ENCODE data around the gene PTPN11. TPM values are rescaled to one million over a fixed set of nuclear protein-coding genes. Genes with fewer than 3 reads are reported as not detected.
"Not testable (repeated sequence)": the region's sequence is repeated elsewhere in the genome, so short reads cannot be mapped to it uniquely, and the experiment has no call there.

Gene PTPN11
- polyA plus RNA-seq, 1 donor from 2014 or later: 92.5 TPM

GRCh38 chr12:112517730-112518364, 99.1 kb downstream of the PTPN11 start:
- H3K36me3 ChIP-seq (ENCODE audit: insufficient read depth, low read length): no peaks in the 10 kb centered on the region
- no peaks in the 10 kb centered on the region for H4K20me1 ChIP-seq (ENCODE audit: insufficient read depth)
- no peaks in the 10 kb centered on the region for H3K27me3 ChIP-seq (ENCODE audit: insufficient read depth, low read depth, low read length)
- H3K4me2 ChIP-seq (ENCODE audit: low read length): no peak overlapping the region
- no peaks in the 10 kb centered on the region for H3K9me2 ChIP-seq (ENCODE audit: insufficient read depth, low read length)
- H3K9ac ChIP-seq (ENCODE audit: low read length): no peak overlapping the region
- H3F3A ChIP-seq (ENCODE audit: insufficient read depth, low read length, poor library complexity, severe bottlenecking): no peaks in the 10 kb centered on the region
- no peak overlapping the region for H2AFZ ChIP-seq (ENCODE audit: low read depth, low read length)
- TF ChIP-seq MXI1 (conservative IDR thresholded peaks at IDR 0.05; ENCODE audit: poor library complexity, severe bottlenecking) (no peak), POLR2AphosphoS5 (IDR thresholded peaks at IDR 0.05) (no peak), TAF1 (IDR thresholded peaks at IDR 0.05; ENCODE audit: low read depth) (no peak), REST (IDR thresholded peaks at IDR 0.05; ENCODE audit: borderline replicate concordance) (no peak), RAD21 (conservative IDR thresholded peaks at IDR 0.05) (no peak), CTCF (IDR thresholded peaks at IDR 0.05; ENCODE audit: poor library complexity, severe bottlenecking) (no peak), EP300 (conservative IDR thresholded peaks at IDR 0.05; ENCODE audit: poor library complexity, severe bottlenecking) (no peak), EZH2 (IDR thresholded peaks at IDR 0.05; ENCODE audit: borderline replicate concordance, insufficient read depth, low read length, poor library complexity, severe bottlenecking) (no peak), SMC3 (conservative IDR thresholded peaks at IDR 0.05; ENCODE audit: poor library complexity) (no peak)
- no peaks in the 10 kb centered on the region for H3K9me3 ChIP-seq (ENCODE audit: low read length)
- H3K79me2 ChIP-seq (replicated peaks; ENCODE audit: insufficient read depth, low read length): no peaks in the 10 kb centered on the region
- H3K27ac ChIP-seq (ENCODE audit: low read length): no peak overlapping the region
- no peak overlapping the region for H3K4me3 ChIP-seq (ENCODE audit: low read length)

- no peak overlapping the region for H3K4me2 ChIP-seq (ENCODE audit: low read length)
- no peak overlapping the region for H3K4me3 ChIP-seq (ENCODE audit: low read length)
- no peak overlapping the region for H3K9ac ChIP-seq (ENCODE audit: low read length)
- H3K9me2 ChIP-seq (ENCODE audit: insufficient read depth, low read length): no peaks in the 10 kb centered on the region
- H3K36me3 ChIP-seq (ENCODE audit: insufficient read depth, low read length): no peaks in the 10 kb centered on the region
- no peaks in the 10 kb centered on the region for H3K79me2 ChIP-seq (replicated peaks; ENCODE audit: insufficient read depth, low read length)
- H4K20me1 ChIP-seq (ENCODE audit: insufficient read depth): no peaks in the 10 kb centered on the region
- TF ChIP-seq CTCF (IDR thresholded peaks at IDR 0.05; ENCODE audit: poor library complexity, severe bottlenecking) (no peak), POLR2AphosphoS5 (IDR thresholded peaks at IDR 0.05) (no peak), RAD21 (conservative IDR thresholded peaks at IDR 0.05) (no peak), MXI1 (conservative IDR thresholded peaks at IDR 0.05; ENCODE audit: poor library complexity, severe bottlenecking) (no peak), EP300 (conservative IDR thresholded peaks at IDR 0.05; ENCODE audit: poor library complexity, severe bottlenecking) (no peak), REST (IDR thresholded peaks at IDR 0.05; ENCODE audit: borderline replicate concordance) (no peak), SMC3 (conservative IDR thresholded peaks at IDR 0.05; ENCODE audit: poor library complexity) (no peak), TAF1 (IDR thresholded peaks at IDR 0.05; ENCODE audit: low read depth) (no peak), EZH2 (IDR thresholded peaks at IDR 0.05; ENCODE audit: borderline replicate concordance, insufficient read depth, low read length, poor library complexity, severe bottlenecking) (no peak)
- H3K27me3 ChIP-seq (ENCODE audit: insufficient read depth, low read depth, low read length): no peaks in the 10 kb centered on the region
- H3K27ac ChIP-seq (ENCODE audit: low read length): no peak overlapping the region
- H3F3A ChIP-seq (ENCODE audit: insufficient read depth, low read length, poor library complexity, severe bottlenecking): no peaks in the 10 kb centered on the region
- H3K9me3 ChIP-seq (ENCODE audit: low read length): no peaks in the 10 kb centered on the region
- no peak overlapping the region for H2AFZ ChIP-seq (ENCODE audit: low read depth, low read length)
Measured at GRCh38 chr12:112518365-112518735, 99.6 kb downstream of the PTPN11 start.

- H3F3A ChIP-seq (ENCODE audit: insufficient read depth, low read length, poor library complexity, severe bottlenecking); H3K9me3 ChIP-seq (ENCODE audit: low read length); H3K4me3 ChIP-seq (ENCODE audit: low read length): not testable (repeated sequence)
Measured at GRCh38 chr12:112519841-112520340, 101.1 kb downstream of the PTPN11 start.

More at GRCh38 chr12:112519841-112520340, 101.1 kb downstream of the PTPN11 start:
- not testable (repeated sequence) for H3K36me3 ChIP-seq (ENCODE audit: insufficient read depth, low read length); H2AFZ ChIP-seq (ENCODE audit: low read depth, low read length); H3K9me2 ChIP-seq (ENCODE audit: insufficient read depth, low read length); H3K27me3 ChIP-seq (ENCODE audit: insufficient read depth, low read depth, low read length); H4K20me1 ChIP-seq (ENCODE audit: insufficient read depth); H3K9ac ChIP-seq (ENCODE audit: low read length); H3K79me2 ChIP-seq (replicated peaks; ENCODE audit: insufficient read depth, low read length); H3K27ac ChIP-seq (ENCODE audit: low read length); H3K4me2 ChIP-seq (ENCODE audit: low read length)
